K562 (cell line): ENCODE results near the gene SLC38A2. TPM values are rescaled to one million over a fixed set of nuclear protein-coding genes. Genes with fewer than 3 reads are reported as not detected.

Experiments used
- ATAC-seq: fragments of 200-7000 bp; cut with Tn5 transposase; 3 replicates; pipeline ENCODE4 v1.9.1; 2020; ENCODE audit warnings: moderate library complexity
- BruUV-seq: library from RNA; stranded (reverse); fragments of 400-500 nt; replicated peaks from 2 replicates; lab custom pipeline; 2021; lab: Mats Ljungman, UMichigan
- CTCF ChIA-PET: fragments of 300-600 bp; formaldehyde crosslinking; extraction: SDS; loops from one replicate; lab custom pipeline; 2021; ENCODE audit warnings: low intra/inter-chr PET ratio; lab: Yijun Ruan, JAX
- POLR2A ChIA-PET: fragments of 300-600, 350-650 bp; sonication (Branson Sonifier 250); formaldehyde crosslinking; extraction: SDS; loops from one replicate; lab custom pipeline; 2021; ENCODE audit warnings: antibody characterized with exemption, inconsistent platforms; lab: Yijun Ruan, JAX
- DNase-seq, 4 experiments: peaks; one replicate each; pipeline versions ENCODE4 v3.0.0 to v3.0.0-alpha.2; 2011 to 2018; ENCODE audit warnings: low spot score in 3 of 4, mixed read lengths in 3 of 4; ENCODE audit errors: extremely low read depth in 1 of 4
- FAIRE-seq: peaks from 2 replicates; lab custom pipeline; 2011; peaks lifted over from hg19 to GRCh38; lab: Jason Lieb, UNC
- H2AFZ ChIP-seq: 2 replicates; pipeline ENCODE4 v1.6.0; 2011; ENCODE audit warnings: low read depth, low read length, control low read depth, inconsistent platforms
- H3K27ac ChIP-seq: fragments of 200-600 bp; 3 replicates; pipeline ENCODE4 v1.8.0; 2011; ENCODE audit warnings: low read depth, mild to moderate bottlenecking, control low read depth, inconsistent platforms, low read length, moderate library complexity, mixed read lengths; ENCODE audit errors: extremely low read depth
- H3K27me3 ChIP-seq, 2 experiments: fragments of 300-600 bp in 1 of 2; 2 replicates in 1 of 2; 3 replicates in 1 of 2; pipeline versions ENCODE4 v1.6.0 to v1.8.0; 2011; ENCODE audit warnings: inconsistent platforms in 2 of 2, low read length in 2 of 2, mild to moderate bottlenecking in 1 of 2, mixed read lengths in 1 of 2, moderate library complexity in 1 of 2; ENCODE audit not compliant: control insufficient read depth in 2 of 2, insufficient read depth in 2 of 2
- H3K36me3 ChIP-seq: fragments of 300-600 bp; 3 replicates; pipeline ENCODE4 v1.8.0; 2011; ENCODE audit warnings: mild to moderate bottlenecking, low read length, inconsistent platforms; ENCODE audit not compliant: control insufficient read depth, insufficient read depth
- H3K4me1 ChIP-seq, 2 experiments: fragments of 200-600 bp in 1 of 2; replicated peaks in 1 of 2; 2 replicates in 1 of 2; 3 replicates in 1 of 2; pipeline versions ENCODE4 v1.5.1 to v1.8.0; 2011; ENCODE audit warnings: inconsistent platforms in 2 of 2, low read length in 2 of 2, mild to moderate bottlenecking in 1 of 2, mixed read lengths in 1 of 2, moderate library complexity in 1 of 2; ENCODE audit not compliant: control insufficient read depth in 2 of 2, insufficient read depth in 2 of 2
- H3K4me2 ChIP-seq: 2 replicates; pipeline ENCODE4 v1.6.1; 2011; ENCODE audit warnings: low read length, control low read depth, inconsistent platforms, mixed read lengths; ENCODE audit not compliant: insufficient read depth
- H3K4me3 ChIP-seq: fragments of 200-600 bp; sonication (generic), shearing (Covaris generic); 2 replicates; pipeline ENCODE4 v1.5.1; 2016; ENCODE audit warnings: control low read depth, inconsistent platforms
- H3K79me2 ChIP-seq: fragments of 200-600 bp; 3 replicates; pipeline ENCODE4 v1.8.0; 2011; ENCODE audit warnings: low read length, inconsistent platforms; ENCODE audit not compliant: control insufficient read depth, insufficient read depth
- H3K9ac ChIP-seq, 2 experiments: 2 replicates each; pipeline versions ENCODE4 v1.6.0 to v1.6.1; 2011; ENCODE audit warnings: low read depth in 2 of 2, low read length in 2 of 2, control low read depth in 1 of 2, inconsistent platforms in 1 of 2, mild to moderate bottlenecking in 1 of 2, mixed read lengths in 1 of 2; ENCODE audit not compliant: insufficient read depth in 1 of 2
- H3K9me1 ChIP-seq: one replicate; pipeline ENCODE4 v1.6.0; 2011; ENCODE audit warnings: inconsistent platforms, mild to moderate bottlenecking, low read length, moderate library complexity; ENCODE audit not compliant: control insufficient read depth, insufficient read depth
- H3K9me3 ChIP-seq: replicated peaks from 2 replicates; pipeline ENCODE4 v1.5.1; 2011; ENCODE audit warnings: low read depth, low read length, inconsistent platforms; ENCODE audit not compliant: control insufficient read depth, insufficient read depth
- H4K20me1 ChIP-seq: replicated peaks from 2 replicates; pipeline ENCODE4 v1.6.1; 2011; ENCODE audit warnings: low read length, inconsistent platforms, mixed read lengths; ENCODE audit not compliant: control insufficient read depth, insufficient read depth
- CGGBP1 ChIP-seq: fragments of 250-450 bp; sonication (Bioruptor Pico); IDR thresholded peaks from 2 replicates; pipeline ENCODE4 v1.9.0; 2021; ENCODE audit warnings: mild to moderate bottlenecking
- HMBOX1 ChIP-seq: sonication (generic); IDR thresholded peaks from 2 replicates; pipeline ENCODE4 v1.6.1; 2016
- TAL1 ChIP-seq: fragments of 450-650 bp; IDR thresholded peaks from 2 replicates; pipeline ENCODE4 v1.6.1; 2016; ENCODE audit warnings: mild to moderate bottlenecking
- ZFP36 ChIP-seq: fragments of 150-350 bp; IDR thresholded peaks from 2 replicates; pipeline ENCODE4 v1.6.1; 2018; ENCODE audit warnings: low read length, low read depth; ENCODE audit not compliant: partially characterized antibody
- ZKSCAN3 ChIP-seq: fragments of 250-450 bp; sonication (Bioruptor Pico); IDR thresholded peaks from 2 replicates; pipeline ENCODE4 v1.4.0; 2020
- ZNF24 ChIP-seq: fragments of 450-650 bp; IDR thresholded peaks from 2 replicates; pipeline ENCODE4 v1.6.1; 2016
- ZNF347 ChIP-seq: fragments of 450-650 bp; formaldehyde crosslinking; IDR thresholded peaks from 2 replicates; pipeline ENCODE4 v1.4.0; 2020; ENCODE audit warnings: low read depth, mild to moderate bottlenecking, moderate library complexity
- WGBS: fragments of 100-300 bp; shearing (Covaris generic); methylation state at CpG from one replicate; pipeline ENCODE4 v1.1.6; 2016; ENCODE audit warnings: low coverage, mixed read lengths; ENCODE audit not compliant: insufficient coverage; ENCODE audit errors: missing lambda C conversion rate; 5-methylcytosine and 5-hydroxymethylcytosine counted together
- in situ Hi-C: fragments of 300-500 bp; cut with MboI; formaldehyde crosslinking; loops from 4 replicates; pipeline ENCODE4 v1.15.0; 2018; ENCODE audit warnings: inconsistent platforms, mixed read lengths
- intact Hi-C: fragments of 100-400 bp; cut with micrococcal nuclease; formaldehyde crosslinking; loops from 2 replicates; pipeline ENCODE4 v1.14.2; 2022
- polyA plus RNA-seq, 8 experiments: library from polyadenylated mRNA; depleted of rRNA in 4 of 8; stranded (reverse) in 5 of 8; unstranded in 3 of 8; fragments of >200 nt; fragmentation: Nextera tagmentation in 2 of 8; fragmentation: Illumina TruSeq in 1 of 8; extraction: Ambion mirVana in 2 of 8; extraction: Trizol in 1 of 8; gene quantifications; 2 replicates each; pipeline versions ENCODE4 v1.2.1 to v1.2.3, GENCODE V29; 2011 to 2014; ENCODE audit warnings: inconsistent platforms in 1 of 8, missing spikeins in 1 of 8
- total RNA-seq, 7 experiments: library from RNA; depleted of rRNA in 6 of 7; stranded (reverse); fragments of >200 nt in 6 of 7; fragmentation: Illumina TruSeq in 2 of 7; extraction: Trizol in 2 of 7; gene quantifications; 2 replicates each; pipeline versions ENCODE4 v1.2.1 to v1.2.3, GENCODE V29; 2011 to 2021; ENCODE audit warnings: low replicate concordance in 1 of 7
- TF ChIP-seq, protein P1 (sequence below): fragments of 250-450 bp; sonication (Bioruptor Pico); IDR thresholded peaks from 2 replicates; pipeline ENCODE4 v1.5.0; 2021; ENCODE audit warnings: mild to moderate bottlenecking, borderline replicate concordance

SLC38A2 gene
- total and polyA plus RNA-seq, 9 of the 15 experiments (the other 6 are each of a cell fraction or from before 2014, with no cell fraction given): 98.7 to 292 (median 143) TPM

DNA sequence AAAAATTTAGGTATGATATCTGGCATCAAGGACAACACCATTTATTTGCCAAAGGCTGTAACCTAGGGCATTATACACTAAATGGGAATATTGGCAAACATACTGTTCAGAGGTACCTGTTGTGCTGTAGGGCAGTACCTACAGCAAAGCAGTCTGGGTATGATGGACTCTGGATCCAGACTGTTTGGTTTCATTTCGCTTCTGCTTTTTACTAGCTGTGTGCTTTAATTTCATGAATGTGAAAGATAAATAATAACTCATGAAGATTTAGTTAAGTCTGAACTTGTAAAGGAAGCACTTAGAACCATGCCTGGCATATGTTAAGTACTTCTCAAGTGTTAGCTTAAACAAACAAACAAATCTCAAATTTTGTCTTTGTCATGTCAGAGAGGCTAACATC lies 17.7 kb upstream of the SLC38A2 start (continued):
- TF ChIP-seq, protein P1, sequence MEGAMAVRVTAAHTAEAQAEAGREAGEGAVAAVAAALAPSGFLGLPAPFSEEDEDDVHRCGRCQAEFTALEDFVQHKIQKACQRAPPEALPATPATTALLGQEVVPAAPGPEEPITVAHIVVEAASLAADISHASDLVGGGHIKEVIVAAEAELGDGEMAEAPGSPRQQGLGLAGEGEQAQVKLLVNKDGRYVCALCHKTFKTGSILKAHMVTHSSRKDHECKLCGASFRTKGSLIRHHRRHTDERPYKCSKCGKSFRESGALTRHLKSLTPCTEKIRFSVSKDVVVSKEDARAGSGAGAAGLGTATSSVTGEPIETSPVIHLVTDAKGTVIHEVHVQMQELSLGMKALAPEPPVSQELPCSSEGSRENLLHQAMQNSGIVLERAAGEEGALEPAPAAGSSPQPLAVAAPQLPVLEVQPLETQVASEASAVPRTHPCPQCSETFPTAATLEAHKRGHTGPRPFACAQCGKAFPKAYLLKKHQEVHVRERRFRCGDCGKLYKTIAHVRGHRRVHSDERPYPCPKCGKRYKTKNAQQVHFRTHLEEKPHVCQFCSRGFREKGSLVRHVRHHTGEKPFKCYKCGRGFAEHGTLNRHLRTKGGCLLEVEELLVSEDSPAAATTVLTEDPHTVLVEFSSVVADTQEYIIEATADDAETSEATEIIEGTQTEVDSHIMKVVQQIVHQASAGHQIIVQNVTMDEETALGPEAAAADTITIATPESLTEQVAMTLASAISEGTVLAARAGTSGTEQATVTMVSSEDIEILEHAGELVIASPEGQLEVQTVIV (CRISPR knock-in tag): no peak
- TF ChIP-seq ZNF347 (CRISPR knock-in tag) (no peak), ZNF24 (no peak), TAL1 (no peak), ZKSCAN3 (no peak), ZFP36 (no peak)

DNA sequence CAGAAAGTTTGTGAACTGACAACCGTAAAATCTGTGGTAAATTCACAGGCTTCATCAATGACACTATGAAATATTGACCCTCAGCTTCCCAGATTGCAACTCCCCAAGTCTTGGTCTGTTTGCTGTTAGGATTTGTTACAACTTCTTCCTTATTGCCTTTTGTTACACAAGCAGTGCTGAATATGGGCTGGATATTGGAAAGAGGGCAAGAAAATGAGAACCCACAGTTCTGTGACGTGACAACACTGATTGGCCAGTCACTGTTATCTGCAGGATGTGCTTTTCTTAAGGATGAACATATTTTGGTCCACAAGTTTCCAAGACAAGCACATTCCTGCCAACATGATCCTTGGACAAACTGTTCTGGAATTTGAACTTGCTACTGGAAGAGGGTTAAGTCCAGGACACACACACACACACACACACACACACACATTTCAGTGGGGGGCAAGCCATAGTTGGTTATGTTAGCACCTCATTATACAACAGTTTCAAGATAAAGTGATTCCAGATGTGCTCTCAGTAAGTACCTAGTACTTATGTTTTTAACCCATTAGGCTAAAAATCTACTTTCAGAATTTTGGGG lies 16.6 kb upstream of the SLC38A2 start:
- Histone ChIP-seq H4K20me1 (no peaks in the 10 kb centered on the region), H3K4me1 (peaks cover 6 to 41% of the 10 kb centered on the region in 2 experiments; a peak in 4 of 5 replicates), H3K36me3 (no peaks in the 10 kb centered on the region), H3K9ac (no peak overlapping the region), H3K4me3 (no peak overlapping the region), H3K9me3 (no peaks in the 10 kb centered on the region), H3K27me3 (no peaks in the 10 kb centered on the region), H3K27ac (no peak overlapping the region), H3K9me1 (peaks cover 2% of the 10 kb centered on the region), H3K4me2 (no peak overlapping the region), H2AFZ (no peak overlapping the region), H3K79me2 (peaks cover 24% of the 10 kb centered on the region)
- intact Hi-C loops: loop anchor here (10.0 kb wide), 1 partner anchor 136 kb away; no protein-coding TSS in a partner anchor
- ChIA-PET CTCF (no interaction called here), POLR2A (no interaction called here)
- no TSS peak for BruUV-seq
- ATAC-seq (no peak), FAIRE-seq (no peak), DNase-seq (no peak)
- TF ChIP-seq CGGBP1 (CRISPR knock-in tag) (no peak), HMBOX1 (0 out of 2 replicates have a peak, but pooled peaks have one; percentile 25)
- WGBS: 68% methylated on average over 2 of the region's 2 CpGs
- in situ Hi-C loops: no loop called here
